PC-3 (cell line): ENCODE measurements around the gene KCNK13.

Source experiments
- CTCF ChIP-seq: fragments of 300-600 bp; sonication (generic); conservative IDR thresholded peaks from 2 replicates; pipeline ENCODE4 v1.5.1; 2017; ENCODE audit warnings: antibody characterized with exemption, low read depth, mild to moderate bottlenecking, low read length
- EZH2 ChIP-seq: fragments of 300-600 bp; sonication (generic); IDR thresholded peaks from one replicate; pipeline ENCODE4 v1.6.1; 2017; ENCODE audit warnings: antibody characterized with exemption, mild to moderate bottlenecking, low read length; ENCODE audit not compliant: unreplicated experiment
- EZH2phosphoT487 ChIP-seq: fragments of 300-600 bp; sonication (generic); IDR thresholded peaks from 2 replicates; pipeline ENCODE4 v1.6.1; 2018; ENCODE audit warnings: mild to moderate bottlenecking, antibody characterized with exemption, low read length, borderline replicate concordance

- peak; percentile 48 for TF ChIP-seq CTCF
- TF ChIP-seq EZH2phosphoT487: no peak
- TF ChIP-seq EZH2: no peak
Measured at GRCh38 chr14:90193925-90194324, 132.1 kb downstream of the KCNK13 start.
